NCI-H146 treated with DMSO at 0.1 percent for 48 hours (cell line): ENCODE results near the gene SYT5.

Experiments
- DNase-seq: peaks from one replicate; lab custom pipeline; 2025; ENCODE audit not compliant: unreplicated experiment; lab: John Stamatoyannopoulos, UW

Gene SYT5

DNA sequence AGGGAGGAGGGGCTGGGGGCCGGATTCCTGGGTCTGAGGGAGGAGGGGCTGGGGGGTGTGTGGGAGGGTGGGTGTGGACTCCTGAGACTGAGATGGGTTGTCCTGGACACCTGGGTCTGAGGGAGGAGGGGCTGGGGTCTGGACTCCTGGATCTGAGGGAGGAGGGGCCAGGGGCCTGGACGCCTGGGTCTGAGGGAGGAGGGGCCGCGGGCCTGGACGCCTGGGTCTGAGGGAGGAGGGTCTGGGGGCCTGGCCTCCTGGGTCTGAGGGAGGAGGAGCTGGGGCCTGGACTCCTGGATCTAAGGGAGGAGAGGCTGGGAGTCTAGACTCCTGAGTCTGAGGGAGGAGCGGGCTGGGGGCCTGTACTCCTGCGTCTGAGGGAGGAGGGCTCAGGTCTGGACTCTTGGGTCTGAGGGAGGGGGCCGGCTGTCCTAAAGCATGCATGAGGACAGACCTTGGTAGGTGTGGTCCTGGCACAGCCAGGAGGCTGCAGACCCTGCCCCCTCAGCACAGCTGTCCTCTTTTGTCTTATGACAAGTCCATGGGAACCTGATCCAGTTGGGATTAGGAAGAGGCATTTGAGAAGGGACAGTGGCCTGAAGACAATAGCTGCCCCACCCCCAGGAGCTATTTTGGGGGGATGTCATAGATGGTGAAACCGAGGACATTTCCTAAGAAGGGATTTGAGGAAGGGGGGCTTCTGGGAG lies 32.4 kb downstream of the SYT5 start:
- DNase-seq = no peak

DNA sequence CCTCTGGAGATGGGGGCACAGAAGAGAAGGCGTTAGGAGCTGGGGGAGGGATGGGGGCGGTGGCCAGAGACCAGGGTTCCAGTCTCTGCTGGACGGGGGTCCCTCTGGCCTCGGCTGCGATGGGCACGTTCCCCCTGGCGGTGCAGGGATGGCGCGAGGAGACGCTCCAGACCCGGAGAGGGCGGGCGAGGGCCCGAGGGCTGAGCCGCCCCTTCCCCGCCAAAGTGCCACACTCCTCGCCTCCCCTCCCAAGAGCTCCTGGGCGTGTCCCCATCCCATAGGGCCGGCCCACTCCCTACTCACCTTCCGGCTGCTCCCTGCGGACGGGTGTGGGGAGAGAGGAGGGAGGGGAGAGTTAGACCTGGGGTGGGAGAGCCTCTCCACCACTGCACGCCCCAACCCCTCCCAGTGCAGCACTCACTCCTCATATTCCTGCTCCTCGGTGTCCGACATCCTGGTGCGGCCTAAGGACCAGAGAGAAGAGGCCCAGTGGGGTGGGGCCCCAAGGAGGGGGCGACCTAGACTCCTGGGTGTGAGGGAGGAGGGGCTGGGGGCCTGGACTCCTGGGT lies 33.3 kb downstream of the SYT5 start:
- DNase-seq = peak; percentile 86

DNA sequence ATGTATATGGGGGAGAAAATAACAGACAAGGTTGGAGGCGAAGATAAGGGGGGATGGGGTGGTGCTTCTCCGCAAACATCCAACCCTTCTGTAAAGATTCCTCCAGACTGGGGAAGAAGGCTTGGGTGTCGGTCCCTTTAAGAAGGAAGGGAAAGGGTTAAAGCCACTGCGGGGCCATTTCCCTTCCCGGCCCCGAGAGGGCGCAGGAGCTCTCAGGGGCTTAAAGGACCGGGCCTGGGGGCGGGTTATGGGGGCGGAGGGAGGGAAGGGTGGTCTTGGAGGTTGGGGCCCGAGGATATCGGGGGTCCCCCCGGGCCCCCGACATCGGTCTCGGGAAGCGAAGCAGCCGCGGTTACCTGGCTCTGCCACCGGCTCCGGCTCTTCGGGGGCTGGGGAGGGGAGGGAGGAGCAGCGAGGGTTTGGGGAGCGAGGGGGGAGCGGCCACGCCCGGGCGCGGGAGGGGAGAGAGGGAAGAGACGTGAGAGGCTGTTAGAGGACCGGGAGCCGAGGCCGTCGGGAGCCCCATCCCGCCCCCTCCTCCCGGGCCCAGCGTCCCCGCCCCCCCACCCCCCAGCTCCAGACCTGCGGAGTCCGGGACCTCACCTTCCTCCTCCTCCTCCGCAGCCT lies 33.9 kb downstream of the SYT5 start:
- peak; percentile 28 for DNase-seq

DNA sequence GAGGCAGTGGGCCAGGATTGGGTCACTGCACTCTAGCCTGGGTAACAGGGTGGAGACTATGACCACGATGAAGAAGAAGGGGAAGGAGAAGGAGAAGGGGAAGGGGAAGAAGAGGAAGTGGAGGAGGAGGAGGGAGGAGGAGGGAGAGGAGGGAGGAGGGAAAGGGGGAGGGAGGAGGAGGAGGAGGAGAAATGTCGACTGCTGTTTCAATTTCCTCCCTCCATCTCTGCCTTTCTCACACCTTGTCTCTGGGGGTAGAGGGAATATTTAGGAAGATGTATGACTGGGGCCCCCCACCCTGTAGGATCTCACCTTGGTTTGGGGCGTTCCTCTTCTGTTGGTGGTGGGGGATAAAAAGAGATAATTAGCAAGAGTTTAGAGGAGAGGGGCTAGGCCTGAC lies 34.9 kb downstream of the SYT5 start:
- DNase-seq = no peak

DNA sequence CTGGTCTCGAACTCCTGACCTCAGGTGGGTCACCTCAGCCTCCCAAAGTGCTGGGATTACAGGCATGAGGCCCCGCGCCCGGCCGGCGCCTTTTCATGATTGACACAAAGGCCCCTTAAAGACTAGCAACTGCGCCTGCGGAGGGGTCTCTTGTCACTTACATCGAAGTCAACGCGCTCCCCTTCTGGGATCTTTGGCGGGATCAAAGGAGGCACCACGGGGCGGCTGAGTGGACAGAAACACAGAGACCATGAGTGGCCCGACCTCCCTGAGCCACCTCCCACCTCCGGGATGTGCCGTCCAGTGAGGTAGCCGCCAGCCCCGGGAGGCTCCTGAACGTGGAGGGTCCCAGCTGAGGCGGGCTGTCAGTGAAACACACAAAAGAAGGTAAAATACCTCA lies 38.4 kb downstream of the SYT5 start:
- DNase-seq = no peak

DNA sequence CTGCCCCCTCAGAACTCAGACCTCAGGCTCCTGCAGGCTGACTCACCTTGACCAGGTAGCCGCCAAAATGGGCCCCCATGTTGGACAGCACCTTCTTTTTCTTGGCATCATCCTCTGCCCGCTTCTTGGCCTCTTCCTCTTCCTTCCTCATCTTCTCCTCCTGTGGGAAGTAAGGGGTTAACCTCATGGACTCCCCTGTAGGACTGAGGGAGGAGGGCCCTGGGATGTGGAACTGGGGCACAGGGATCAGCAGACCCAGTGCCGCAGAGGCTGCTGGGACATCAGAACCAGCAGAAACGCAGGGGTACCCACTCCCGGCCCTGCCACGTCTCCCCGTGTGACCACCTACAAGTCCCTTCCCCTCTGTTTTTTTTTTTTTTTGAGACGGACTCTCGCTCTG lies 42.2 kb downstream of the SYT5 start:
- DNase-seq = no peak

DNA sequence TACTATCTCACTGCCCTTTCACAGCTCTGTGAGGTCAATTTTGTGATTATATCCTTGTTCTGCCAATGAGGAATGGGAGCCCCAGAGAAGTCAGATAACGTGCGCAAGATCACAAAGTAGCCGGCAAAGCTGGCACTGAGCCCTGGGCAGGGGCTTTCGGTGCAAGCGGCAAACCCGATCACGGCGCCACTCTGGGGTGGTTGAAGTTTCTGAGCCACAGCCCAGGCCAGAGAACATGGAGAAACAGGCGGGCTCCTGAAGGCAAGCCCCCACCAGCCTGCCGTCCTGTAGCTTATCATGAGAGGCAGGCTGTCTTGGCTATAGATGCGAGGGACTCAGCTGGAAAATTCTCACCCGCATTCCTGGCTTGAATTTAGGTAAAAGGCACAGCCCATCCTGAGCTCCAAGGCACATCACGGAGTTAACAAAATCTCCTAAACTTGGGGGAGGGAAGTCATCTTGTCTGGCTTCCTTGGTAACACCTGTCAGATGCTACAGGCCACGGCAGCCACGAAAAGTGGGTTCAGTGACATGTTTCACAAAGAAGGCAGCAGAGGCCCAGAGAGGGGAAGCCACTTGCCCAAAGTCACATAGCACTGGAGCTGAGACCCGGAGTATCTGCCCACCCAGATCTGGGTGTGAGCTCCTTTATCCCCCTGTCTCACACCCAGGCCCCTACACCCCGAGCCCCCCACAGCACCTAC lies 43.5 kb downstream of the SYT5 start:
- DNase-seq = no peak

DNA sequence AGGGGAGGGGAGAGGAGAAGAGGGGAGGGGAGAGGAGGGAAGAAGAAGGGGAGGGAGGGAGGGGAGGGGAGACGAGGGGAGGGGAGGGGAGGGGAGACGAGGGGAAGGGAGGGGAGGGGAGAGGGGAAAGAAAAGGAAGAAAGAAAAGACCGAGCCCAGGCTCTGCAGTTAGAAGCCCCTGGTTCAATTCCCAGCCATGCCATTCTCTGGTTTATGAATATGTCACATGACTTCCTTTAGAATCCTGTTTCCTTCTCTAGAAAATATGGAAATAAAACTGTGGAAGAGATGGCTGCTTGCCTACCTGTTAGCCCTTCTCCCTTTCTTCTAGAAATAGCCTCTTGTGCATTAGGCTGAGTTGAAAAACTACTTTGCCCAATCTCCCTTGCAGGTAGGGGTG lies 45.4 kb downstream of the SYT5 start:
- no peak for DNase-seq

DNA sequence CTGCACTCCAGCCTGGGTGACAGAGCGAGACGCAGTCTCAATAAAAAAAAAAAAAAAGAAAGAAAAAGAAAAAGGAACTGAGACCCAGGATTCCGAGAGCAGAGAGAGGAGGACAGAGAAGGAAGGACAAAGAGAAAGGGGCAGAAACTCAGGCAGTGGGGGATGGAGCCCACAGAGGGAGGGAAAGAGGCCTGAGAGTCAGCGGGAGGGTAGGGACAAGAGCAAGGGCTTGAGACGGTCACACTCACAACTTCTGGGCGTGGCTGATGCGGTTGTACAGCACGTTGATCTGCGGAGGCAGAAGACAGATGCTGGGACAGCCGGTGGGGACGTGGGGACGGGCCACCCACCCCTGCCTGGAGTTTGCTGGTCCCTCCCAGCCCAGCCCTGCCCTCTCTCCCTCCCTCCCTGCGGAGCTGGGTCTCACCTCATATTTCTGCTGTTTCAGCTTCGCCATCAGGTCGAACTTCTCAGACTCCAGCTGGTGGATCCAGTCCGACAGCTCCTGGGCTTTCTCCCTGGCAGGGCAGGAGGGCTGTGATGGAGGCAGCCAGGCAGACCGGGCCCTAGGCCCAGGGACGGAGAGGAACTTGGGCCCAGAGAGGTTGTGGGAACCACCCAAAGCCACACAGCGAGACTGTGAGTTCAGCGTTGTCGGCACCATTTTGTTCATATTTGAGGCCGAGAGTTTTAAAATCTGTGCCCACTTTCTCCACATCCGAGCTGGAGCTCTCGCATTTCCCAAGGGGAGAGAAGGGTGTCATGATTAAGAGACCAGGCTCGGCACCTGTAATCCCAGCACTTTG lies 46.2 kb downstream of the SYT5 start:
- no peak for DNase-seq

DNA sequence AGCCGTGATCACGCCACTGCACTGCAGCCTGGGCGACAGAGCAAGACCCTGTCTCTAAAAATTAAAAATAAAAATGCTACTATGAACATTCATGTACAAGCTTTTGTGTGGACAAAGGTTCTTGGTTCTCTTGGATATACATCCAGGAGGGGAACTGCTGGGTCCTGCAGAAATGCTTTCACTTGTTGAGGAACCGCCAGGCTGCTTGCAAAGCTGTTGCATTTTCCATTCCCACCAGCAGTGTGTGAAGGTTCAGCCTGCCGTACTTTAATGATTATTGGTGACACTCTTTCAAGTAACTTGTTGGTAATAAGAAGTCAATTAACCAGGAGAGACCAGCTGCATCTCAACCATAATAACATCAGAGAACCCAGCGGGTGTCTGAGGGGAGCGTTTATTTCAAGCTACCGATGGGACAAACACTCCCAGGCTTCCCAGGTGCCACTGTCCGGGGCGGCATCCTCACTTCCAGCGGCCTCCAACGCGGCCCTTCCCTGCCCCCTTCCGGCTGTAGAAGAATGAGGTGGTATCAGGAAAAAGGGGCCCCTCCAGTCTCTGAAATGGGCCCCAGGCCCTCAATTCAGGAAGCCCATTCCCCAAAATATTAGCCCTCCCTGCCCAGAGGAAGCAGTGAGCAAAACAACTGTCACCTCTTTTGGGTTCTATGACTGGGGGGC lies 47.5 kb downstream of the SYT5 start:
- no peak for DNase-seq

DNA sequence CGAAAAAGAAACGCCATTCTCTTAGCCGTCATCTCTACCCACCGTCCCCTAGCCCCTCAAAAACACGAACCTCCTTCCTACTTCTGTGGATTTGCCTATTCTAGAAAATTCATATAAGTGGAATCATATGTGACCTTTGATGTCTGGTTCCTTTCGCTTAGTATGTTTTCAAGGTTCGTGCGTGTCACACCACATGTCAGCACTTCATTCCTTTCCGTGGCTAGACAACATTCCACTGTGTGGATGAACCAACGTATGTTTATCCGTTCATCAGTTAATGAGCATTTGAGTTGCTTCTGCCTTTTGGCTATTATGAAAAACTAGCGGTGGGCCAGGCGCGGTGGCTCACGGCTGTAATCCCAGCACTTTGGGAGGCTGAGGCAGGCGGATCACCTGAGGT lies 48.7 kb downstream of the SYT5 start:
- DNase-seq = no peak
